ENCODE measurements around the gene CX3CL1.
"Not testable (repeated sequence)": the region's sequence is repeated elsewhere in the genome, so short reads cannot be mapped to it uniquely, and the experiment has no call there.

The CX3CL1 gene

DNA sequence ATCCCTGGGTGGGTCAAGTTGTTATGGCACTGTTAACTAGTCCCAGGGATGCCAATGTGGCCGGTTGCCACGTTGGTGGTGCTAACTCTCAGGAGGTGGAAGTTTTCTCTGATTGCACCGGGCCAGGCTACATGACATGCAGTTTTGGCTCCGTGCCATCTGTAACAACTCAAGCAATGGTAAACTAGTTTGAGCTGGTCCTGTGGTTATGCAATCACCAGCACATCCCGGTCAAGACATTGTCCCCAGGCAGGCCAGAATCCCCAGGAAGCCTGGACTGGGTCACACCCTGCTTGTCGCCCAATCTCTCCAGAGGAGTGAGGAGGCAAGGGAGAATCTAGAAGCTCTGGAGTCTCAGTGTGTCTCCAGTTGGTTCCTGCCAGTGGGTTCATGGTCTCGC is 22.2 kb downstream of the CX3CL1 start:
- no peak overlapping the region for H3K4me3 ChIP-seq (ENCODE audit: low read depth, low read length)
- DNase-seq (ENCODE audit: low read depth) = no peak
- TF ChIP-seq, protein P1, sequence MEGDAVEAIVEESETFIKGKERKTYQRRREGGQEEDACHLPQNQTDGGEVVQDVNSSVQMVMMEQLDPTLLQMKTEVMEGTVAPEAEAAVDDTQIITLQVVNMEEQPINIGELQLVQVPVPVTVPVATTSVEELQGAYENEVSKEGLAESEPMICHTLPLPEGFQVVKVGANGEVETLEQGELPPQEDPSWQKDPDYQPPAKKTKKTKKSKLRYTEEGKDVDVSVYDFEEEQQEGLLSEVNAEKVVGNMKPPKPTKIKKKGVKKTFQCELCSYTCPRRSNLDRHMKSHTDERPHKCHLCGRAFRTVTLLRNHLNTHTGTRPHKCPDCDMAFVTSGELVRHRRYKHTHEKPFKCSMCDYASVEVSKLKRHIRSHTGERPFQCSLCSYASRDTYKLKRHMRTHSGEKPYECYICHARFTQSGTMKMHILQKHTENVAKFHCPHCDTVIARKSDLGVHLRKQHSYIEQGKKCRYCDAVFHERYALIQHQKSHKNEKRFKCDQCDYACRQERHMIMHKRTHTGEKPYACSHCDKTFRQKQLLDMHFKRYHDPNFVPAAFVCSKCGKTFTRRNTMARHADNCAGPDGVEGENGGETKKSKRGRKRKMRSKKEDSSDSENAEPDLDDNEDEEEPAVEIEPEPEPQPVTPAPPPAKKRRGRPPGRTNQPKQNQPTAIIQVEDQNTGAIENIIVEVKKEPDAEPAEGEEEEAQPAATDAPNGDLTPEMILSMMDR (IDR thresholded peaks at IDR 0.05; ENCODE audit: control insufficient read depth, extremely low read depth, insufficient read depth) = no peak

GRCh38 chr16:57395026-57395425 is 22.7 kb downstream of the CX3CL1 start:
- no peak for DNase-seq (ENCODE audit: low read depth)
- TF ChIP-seq, protein P1 (IDR thresholded peaks at IDR 0.05; ENCODE audit: control insufficient read depth, extremely low read depth, insufficient read depth) = no peak
- no peak overlapping the region for H3K4me3 ChIP-seq (ENCODE audit: low read depth, low read length)

- no peak for DNase-seq (ENCODE audit: low read depth)
- H3K4me3 ChIP-seq (ENCODE audit: low read depth, low read length) = no peak overlapping the region
- TF ChIP-seq, protein P1 (IDR thresholded peaks at IDR 0.05; ENCODE audit: control insufficient read depth, extremely low read depth, insufficient read depth) = no peak
Measured at GRCh38 chr16:57396786-57397185, 24.5 kb downstream of the CX3CL1 start.

DNA sequence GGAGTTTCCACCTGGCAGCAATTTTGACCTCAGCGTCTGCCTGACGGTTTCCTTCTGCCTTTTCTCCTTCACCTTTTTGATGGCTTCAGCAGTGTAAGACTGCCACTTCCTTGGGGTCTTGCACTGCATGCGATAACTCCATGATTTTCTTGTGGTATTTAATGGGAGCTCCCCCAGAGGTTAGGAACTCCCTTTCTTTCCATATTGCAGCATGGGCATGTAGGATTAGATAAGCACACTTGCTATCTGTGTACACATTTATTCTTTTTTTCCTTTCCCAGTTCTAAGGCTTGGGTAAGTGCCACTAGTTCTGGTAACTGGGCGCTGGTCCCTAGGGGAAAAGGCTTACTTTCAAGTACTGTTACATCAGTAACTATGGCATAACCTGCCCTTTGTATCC is 25.2 kb downstream of the CX3CL1 start:
- not testable (repeated sequence) for H3K4me3 ChIP-seq (ENCODE audit: low read depth, low read length); DNase-seq (ENCODE audit: low read depth)

- H3K4me3 ChIP-seq (ENCODE audit: low read depth, low read length) = no peak overlapping the region
- no peak for DNase-seq (ENCODE audit: low read depth)
- TF ChIP-seq, protein P1 (IDR thresholded peaks at IDR 0.05; ENCODE audit: control insufficient read depth, extremely low read depth, insufficient read depth) = no peak
Measured at GRCh38 chr16:57401943-57402640, 29.8 kb downstream of the CX3CL1 start.

DNA sequence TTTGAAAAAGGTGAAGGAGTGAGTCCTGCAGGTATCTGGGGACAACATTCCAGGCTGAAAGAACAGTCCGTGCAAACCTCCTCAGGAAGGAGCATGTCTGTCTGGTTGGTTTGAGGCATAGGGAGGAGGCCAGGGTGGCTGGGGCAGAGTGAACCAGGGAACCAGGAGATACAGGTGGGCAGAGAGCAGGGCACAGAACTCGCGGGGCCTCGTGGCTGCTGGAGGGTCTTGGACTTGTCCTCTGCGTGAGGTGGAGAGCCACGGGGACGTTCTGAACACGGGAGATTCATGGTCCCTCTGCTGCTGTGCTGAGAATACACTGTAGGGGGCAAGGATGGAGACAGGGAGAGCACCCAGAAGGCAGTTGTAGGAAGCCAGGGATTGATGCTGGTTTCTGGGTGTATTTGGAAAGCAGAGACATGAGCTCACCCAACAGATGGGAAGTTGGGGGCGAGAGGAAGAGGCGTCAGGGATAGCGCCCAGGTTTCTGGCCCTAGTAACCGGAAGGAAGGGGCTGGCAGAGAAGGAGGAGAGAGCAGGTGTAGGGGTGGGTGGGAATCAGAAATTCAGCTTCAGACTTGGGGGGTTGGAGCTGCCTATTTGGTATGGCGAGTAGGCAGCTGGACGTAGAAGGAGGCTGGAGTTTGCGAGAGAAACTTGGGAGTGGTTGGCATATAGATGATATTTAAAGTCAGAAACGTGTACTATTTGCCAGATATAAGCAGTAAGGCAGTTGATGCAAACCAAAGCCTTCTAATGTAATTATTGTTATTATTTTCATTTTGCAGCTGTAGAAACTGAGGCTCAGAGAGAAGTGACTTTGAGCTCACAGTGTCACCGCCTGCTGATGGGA is 31.9 kb downstream of the CX3CL1 start, which contains the start of gene CCL17:
Gene CCL17 (plus strand): TSS at position 803 of the 853 bp plus-strand sequence. CDS start 9,166 bp downstream, outside the sequence.
- H3K4me3 ChIP-seq (ENCODE audit: low read depth, low read length) = no peak within 1 kb of the TSS
- TF ChIP-seq, protein P1 (IDR thresholded peaks at IDR 0.05; ENCODE audit: control insufficient read depth, extremely low read depth, insufficient read depth) = no peak
- no peak for DNase-seq (ENCODE audit: low read depth)

GRCh38 chr16:57405097-57405496 is 32.8 kb downstream of the CX3CL1 start:
- no peak for DNase-seq (ENCODE audit: low read depth)
- no peak overlapping the region for H3K4me3 ChIP-seq (ENCODE audit: low read depth, low read length)
- TF ChIP-seq, protein P1 (IDR thresholded peaks at IDR 0.05; ENCODE audit: control insufficient read depth, extremely low read depth, insufficient read depth) = no peak

Data from LNCaP clone FGC (cell line).